ENCODE data around the gene SLC25A38.

SLC25A38 gene

GRCh38 chr3:39387411-39387975, 4.3 kb downstream of the SLC25A38 start:
- TF ChIP-seq ZFX (IDR thresholded peaks at IDR 0.05) (no peak), CTCF (conservative IDR thresholded peaks at IDR 0.05) (no peak)
- no peak overlapping the region for H3K27ac ChIP-seq

GRCh38 chr3:39388153-39388552, 5.0 kb downstream of the SLC25A38 start:
- TF ChIP-seq CTCF (conservative IDR thresholded peaks at IDR 0.05) (no peak), ZFX (IDR thresholded peaks at IDR 0.05) (no peak)
- no peak overlapping the region for H3K27ac ChIP-seq

- no peak for TF ChIP-seq CTCF (conservative IDR thresholded peaks at IDR 0.05)
- TF ChIP-seq ZFX (IDR thresholded peaks at IDR 0.05): no peak
- H3K27ac ChIP-seq: no peak overlapping the region
Measured at GRCh38 chr3:39388741-39389248, 5.6 kb downstream of the SLC25A38 start.

GRCh38 chr3:39390181-39390580, 7.0 kb downstream of the SLC25A38 start:
- no peak for TF ChIP-seq ZFX (IDR thresholded peaks at IDR 0.05)
- TF ChIP-seq CTCF (conservative IDR thresholded peaks at IDR 0.05): no peak
- no peak overlapping the region for H3K27ac ChIP-seq

- H3K27ac ChIP-seq: no peak overlapping the region
- TF ChIP-seq ZFX (IDR thresholded peaks at IDR 0.05) (no peak), CTCF (conservative IDR thresholded peaks at IDR 0.05) (no peak)
Measured at GRCh38 chr3:39396690-39397089, 13.5 kb downstream of the SLC25A38 start.

GRCh38 chr3:39398700-39399099, 15.5 kb downstream of the SLC25A38 start:
- TF ChIP-seq ZFX (IDR thresholded peaks at IDR 0.05): no peak
- TF ChIP-seq CTCF (conservative IDR thresholded peaks at IDR 0.05): no peak

GRCh38 chr3:39401983-39402382, 18.8 kb downstream of the SLC25A38 start:
- no peak overlapping the region for H3K27ac ChIP-seq
- TF ChIP-seq ZFX (IDR thresholded peaks at IDR 0.05) (no peak), CTCF (conservative IDR thresholded peaks at IDR 0.05) (no peak)

More at GRCh38 chr3:39398700-39399099, 15.5 kb downstream of the SLC25A38 start:
- no peak overlapping the region for H3K27ac ChIP-seq

Data from C4-2B (cell line).